NOMO-1 (cell line): ENCODE measurements around the gene CARD19.

Experiments
- DNase-seq, 2 experiments: peaks; one replicate each; lab custom pipeline; 2025; ENCODE audit not compliant: unreplicated experiment in 2 of 2; lab: John Stamatoyannopoulos, UW

The CARD19 gene

GRCh38 chr9:93096131-93096802 lies at the start of gene CARD19:
Gene CARD19 (plus strand): TSS chr9:93096217. CDS start chr9:93096346, 129 bp downstream.
- DNase-seq, result no peak

GRCh38 chr9:93048566-93049448 lies 47.2 kb upstream of the CARD19 start:
- DNase-seq, result no peak

GRCh38 chr9:93049491-93049890 lies 46.5 kb upstream of the CARD19 start:
- no peak for DNase-seq

GRCh38 chr9:93050231-93050630 lies 45.8 kb upstream of the CARD19 start:
- no peak for DNase-seq

GRCh38 chr9:93051680-93052089 lies 44.3 kb upstream of the CARD19 start:
- no peak for DNase-seq

- DNase-seq, result no peak
Observed at GRCh38 chr9:93052791-93053540, 43.1 kb upstream of the CARD19 start.

GRCh38 chr9:93053781-93054331 lies 42.2 kb upstream of the CARD19 start:
- DNase-seq, result no peak

GRCh38 chr9:93054758-93055704 lies 41.0 kb upstream of the CARD19 start:
- DNase-seq, result no peak

- no peak for DNase-seq
Observed at GRCh38 chr9:93057042-93057702, 38.8 kb upstream of the CARD19 start.

GRCh38 chr9:93057703-93058354 lies 38.2 kb upstream of the CARD19 start:
- no peak for DNase-seq

- DNase-seq, result peak; percentile 25 to 75
Observed at GRCh38 chr9:93058355-93059010, 37.5 kb upstream of the CARD19 start, which contains the start of gene SUSD3. Gene SUSD3 (plus strand): TSS chr9:93058701. CDS start chr9:93058743, 42 bp downstream.

GRCh38 chr9:93059011-93059714 lies 36.9 kb upstream of the CARD19 start:
- DNase-seq, result peak; percentile 52 to 64

- DNase-seq, result no peak
Observed at GRCh38 chr9:93059715-93060578, 36.1 kb upstream of the CARD19 start.

GRCh38 chr9:93060746-93061259 lies 35.2 kb upstream of the CARD19 start:
- no peak for DNase-seq

- no peak for DNase-seq
Observed at GRCh38 chr9:93061260-93061751, 34.7 kb upstream of the CARD19 start.
